NT2/D1 (cell line): ENCODE measurements around the gene SOX6.

Source experiments
- DNase-seq: peaks from one replicate; pipeline ENCODE4 v3.0.0-alpha.2; 2011; ENCODE audit warnings: low read depth, low spot score
- H3K27me3 ChIP-seq: 2 replicates; pipeline ENCODE4 v1.6.0; 2011; ENCODE audit warnings: mild to moderate bottlenecking; ENCODE audit not compliant: insufficient read length, insufficient read depth
- H3K36me3 ChIP-seq: 2 replicates; pipeline ENCODE4 v1.6.1; 2011; ENCODE audit warnings: mild to moderate bottlenecking, low read length, mixed read lengths; ENCODE audit not compliant: insufficient read depth, insufficient read length
- H3K4me1 ChIP-seq: 2 replicates; pipeline ENCODE4 v1.5.1; 2011; ENCODE audit not compliant: insufficient read depth, insufficient read length
- H3K4me3 ChIP-seq: 2 replicates; pipeline ENCODE4 v1.5.1; 2011; ENCODE audit warnings: low read depth; ENCODE audit not compliant: insufficient read length
- H3K9ac ChIP-seq: 2 replicates; pipeline ENCODE4 v1.6.0; 2011; ENCODE audit warnings: low read depth; ENCODE audit not compliant: insufficient read length
- H3K9me3 ChIP-seq: 2 replicates; pipeline ENCODE4 v1.5.1; 2011; ENCODE audit warnings: mild to moderate bottlenecking, low read length; ENCODE audit not compliant: insufficient read depth
- SUZ12 ChIP-seq: IDR thresholded peaks from 2 replicates; pipeline ENCODE4 v1.6.1; 2011; ENCODE audit not compliant: insufficient read length, insufficient read depth; ENCODE audit errors: extremely low read depth
- YY1 ChIP-seq: IDR thresholded peaks from 2 replicates; pipeline ENCODE4 v1.6.1; 2011; ENCODE audit not compliant: insufficient read length, insufficient read depth
- ZNF274 ChIP-seq: IDR thresholded peaks from 2 replicates; pipeline ENCODE4 v1.6.1; 2011; ENCODE audit warnings: mild to moderate bottlenecking, low read depth, low read length

The SOX6 gene

DNA sequence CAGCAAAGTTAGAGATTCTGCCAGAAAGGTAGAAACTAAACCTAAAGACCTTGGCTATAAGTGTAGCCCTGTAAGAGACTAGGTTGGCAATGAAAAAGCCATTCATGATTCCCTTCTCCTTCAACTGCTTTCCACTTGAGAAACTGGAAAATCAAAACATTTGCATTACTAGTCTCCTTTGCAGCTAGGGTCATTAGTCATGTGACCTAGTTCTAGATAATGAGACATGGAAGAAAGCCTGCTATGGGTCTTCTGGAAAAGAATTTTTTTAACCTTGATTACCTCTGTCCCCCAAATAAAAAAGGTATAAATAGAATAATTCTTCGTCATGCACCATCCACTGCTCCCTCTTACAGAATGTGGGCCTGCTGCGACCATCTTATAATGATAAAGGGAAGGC lies 80.1 kb downstream of the SOX6 start:
- TF ChIP-seq ZNF274 (no peak), YY1 (no peak), SUZ12 (no peak)
- no peaks in the 10 kb centered on the region for H3K4me1 ChIP-seq
- H3K9me3 ChIP-seq = no peaks in the 10 kb centered on the region
- no peak for DNase-seq
- no peak overlapping the region for H3K4me3 ChIP-seq
- no peaks in the 10 kb centered on the region for H3K27me3 ChIP-seq
- H3K9ac ChIP-seq = no peak overlapping the region
- H3K36me3 ChIP-seq = no peaks in the 10 kb centered on the region

DNA sequence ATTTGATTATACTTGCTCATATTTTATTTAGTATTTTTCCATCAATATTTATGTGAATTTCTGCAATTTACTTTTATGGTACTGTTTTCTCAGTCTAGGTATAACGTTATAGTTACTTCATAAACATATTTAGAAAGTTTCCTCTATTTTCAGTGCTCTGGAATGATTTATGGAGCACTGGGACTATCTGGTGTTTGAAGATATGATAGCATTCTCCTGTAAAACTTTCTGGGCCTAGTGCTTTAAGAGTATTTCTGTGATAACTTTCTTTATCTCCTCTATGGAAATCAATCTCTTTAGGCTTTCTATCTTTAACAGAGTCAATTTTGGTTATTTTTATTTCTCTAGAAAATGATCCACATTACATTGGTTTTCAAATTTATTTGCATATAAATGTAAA lies 85.1 kb downstream of the SOX6 start:
- Histone ChIP-seq H3K27me3 (no peaks in the 10 kb centered on the region), H3K9ac (no peak overlapping the region), H3K4me3 (no peak overlapping the region), H3K4me1 (no peaks in the 10 kb centered on the region), H3K9me3 (no peaks in the 10 kb centered on the region), H3K36me3 (no peaks in the 10 kb centered on the region)
- DNase-seq = no peak
- no peak for TF ChIP-seq SUZ12
- no peak for TF ChIP-seq ZNF274
- TF ChIP-seq YY1 = no peak

DNA sequence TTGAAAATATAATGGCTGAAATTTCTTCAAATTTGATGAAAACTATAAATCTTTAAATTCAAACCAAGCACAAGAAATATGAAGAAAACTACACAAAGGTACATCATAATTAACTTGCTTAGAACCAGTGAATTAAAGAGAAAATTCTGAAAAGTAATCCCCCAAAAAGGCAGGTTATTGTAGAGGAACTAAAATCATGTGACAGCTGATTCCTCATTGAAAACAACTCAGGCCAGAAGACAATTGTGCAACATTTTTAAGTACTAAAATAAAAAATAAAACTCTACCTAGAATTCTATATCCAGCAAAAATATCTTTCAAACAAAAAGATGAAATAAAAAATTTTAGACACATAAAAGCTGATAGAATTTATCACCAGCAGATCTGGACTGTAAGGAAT lies 90.3 kb downstream of the SOX6 start:
- TF ChIP-seq YY1 (no peak), ZNF274 (no peak), SUZ12 (no peak)
- DNase-seq = no peak
- no peak overlapping the region for H3K9ac ChIP-seq
- no peaks in the 10 kb centered on the region for H3K9me3 ChIP-seq
- no peaks in the 10 kb centered on the region for H3K27me3 ChIP-seq
- H3K36me3 ChIP-seq = no peaks in the 10 kb centered on the region
- H3K4me1 ChIP-seq = no peaks in the 10 kb centered on the region
- H3K4me3 ChIP-seq = no peak overlapping the region

DNA sequence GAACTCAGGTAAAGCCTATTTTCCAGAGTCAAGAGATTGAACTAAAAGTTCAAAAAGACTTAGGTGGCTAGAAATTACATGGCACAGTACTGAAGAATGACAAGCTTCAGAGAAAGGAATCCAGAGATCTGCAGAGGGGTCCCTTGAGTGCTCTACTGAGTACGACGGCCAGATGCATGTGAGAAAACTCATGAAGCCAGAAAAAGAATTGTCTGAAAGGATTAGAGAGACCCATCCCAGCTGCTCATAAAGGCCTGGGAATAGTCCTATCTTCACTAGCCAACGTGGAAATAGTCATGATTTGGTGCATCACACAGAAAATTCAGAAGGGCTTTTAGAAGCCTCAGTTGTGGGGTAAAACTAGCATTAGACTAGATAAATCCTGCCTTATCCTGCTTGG lies 91.3 kb downstream of the SOX6 start:
- H3K9me3 ChIP-seq = no peaks in the 10 kb centered on the region
- no peak overlapping the region for H3K9ac ChIP-seq
- TF ChIP-seq SUZ12 (no peak), YY1 (no peak), ZNF274 (no peak)
- no peak overlapping the region for H3K4me3 ChIP-seq
- H3K27me3 ChIP-seq = no peaks in the 10 kb centered on the region
- no peaks in the 10 kb centered on the region for H3K4me1 ChIP-seq
- DNase-seq = no peak
- H3K36me3 ChIP-seq = no peaks in the 10 kb centered on the region

DNA sequence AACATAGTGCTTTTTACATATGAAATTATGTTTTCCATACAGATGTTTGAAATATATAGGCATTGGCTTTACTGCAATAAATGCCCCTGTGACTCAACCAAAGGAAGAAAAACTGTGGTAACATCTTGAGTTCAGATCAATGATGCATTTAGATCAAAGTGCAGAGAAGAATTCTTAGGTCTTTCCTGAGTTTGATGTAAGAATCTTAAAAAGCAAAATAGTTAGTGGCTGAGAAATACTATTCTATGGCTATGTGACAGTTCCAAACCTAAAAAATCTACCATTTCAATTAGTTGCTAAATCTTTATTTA lies 93.7 kb downstream of the SOX6 start:
- TF ChIP-seq SUZ12 = no peak
- no peak for TF ChIP-seq ZNF274
- TF ChIP-seq YY1 = no peak
- H3K36me3 ChIP-seq = no peaks in the 10 kb centered on the region
- H3K27me3 ChIP-seq = no peaks in the 10 kb centered on the region
- no peak overlapping the region for H3K4me3 ChIP-seq
- H3K9ac ChIP-seq = no peak overlapping the region
- H3K9me3 ChIP-seq = no peaks in the 10 kb centered on the region
- no peak for DNase-seq
- no peaks in the 10 kb centered on the region for H3K4me1 ChIP-seq

DNA sequence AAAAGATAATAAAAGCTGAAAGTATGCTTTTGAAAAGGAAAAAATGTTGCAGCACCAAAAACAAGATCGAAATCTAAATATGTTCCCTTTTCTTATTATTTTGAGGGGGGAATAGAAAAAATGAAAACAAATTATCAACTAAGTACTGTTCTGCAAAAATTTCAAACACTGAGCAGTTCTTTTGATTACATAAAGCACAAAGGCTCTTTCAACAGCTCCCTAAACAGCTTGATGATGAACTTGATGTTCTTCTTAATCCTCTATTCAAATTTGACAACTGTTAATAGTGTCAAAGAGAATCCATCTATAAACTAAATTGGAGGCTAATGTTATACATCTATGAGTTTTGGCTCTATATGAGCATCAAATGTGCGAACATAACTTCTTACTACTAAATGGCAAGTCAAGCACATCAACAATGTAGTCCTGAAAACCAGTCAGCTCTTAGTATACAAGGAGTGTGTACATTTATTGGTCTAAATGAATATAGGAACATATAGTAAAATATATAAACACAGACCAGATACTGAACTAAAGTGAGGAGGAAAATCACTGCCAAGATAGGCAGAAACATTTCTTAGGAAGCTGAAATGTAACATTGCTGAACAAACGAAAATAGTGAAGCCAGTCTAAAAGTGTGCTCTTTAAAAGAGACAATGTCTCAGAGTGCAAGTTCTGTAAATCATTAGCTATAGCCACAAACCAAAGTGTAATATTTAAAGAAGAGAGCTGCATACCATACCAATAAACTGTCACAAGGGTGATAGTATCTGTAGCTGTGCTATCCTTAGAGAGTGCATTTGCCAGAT lies 94.3 kb downstream of the SOX6 start:
- Histone ChIP-seq H3K4me1 (no peaks in the 10 kb centered on the region), H3K9ac (no peak overlapping the region), H3K27me3 (no peaks in the 10 kb centered on the region), H3K9me3 (no peaks in the 10 kb centered on the region), H3K36me3 (no peaks in the 10 kb centered on the region), H3K4me3 (no peak overlapping the region)
- DNase-seq = no peak
- TF ChIP-seq SUZ12 (no peak), ZNF274 (no peak), YY1 (no peak)

DNA sequence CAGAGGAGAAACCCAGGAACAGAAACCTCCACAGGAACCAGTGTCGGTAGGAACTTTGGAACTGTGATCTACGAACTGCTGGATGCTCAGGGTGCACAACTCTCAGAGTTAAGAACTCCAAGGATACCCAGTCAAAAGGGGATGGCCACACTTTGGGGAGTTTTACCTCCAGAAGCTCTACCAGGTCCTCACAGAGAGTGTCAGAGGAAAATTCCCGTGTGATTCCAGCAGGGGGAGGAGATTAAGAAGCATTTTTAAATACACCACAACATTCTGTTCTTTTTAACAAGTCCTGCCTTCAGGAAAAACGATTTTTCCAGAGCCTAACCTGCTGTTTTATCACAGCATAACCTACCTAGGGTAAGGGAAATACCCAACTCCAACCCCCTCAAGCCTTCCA lies 104.0 kb downstream of the SOX6 start:
- Histone ChIP-seq H3K9me3 (peaks cover 7% of the 10 kb centered on the region; the same call in 1 of the 2 replicates), H3K27me3 (no peaks in the 10 kb centered on the region), H3K4me1 (no peaks in the 10 kb centered on the region), H3K9ac (no peak overlapping the region), H3K4me3 (no peak overlapping the region), H3K36me3 (no peaks in the 10 kb centered on the region)
- TF ChIP-seq ZNF274 (no peak), YY1 (no peak), SUZ12 (no peak)
- no peak for DNase-seq

DNA sequence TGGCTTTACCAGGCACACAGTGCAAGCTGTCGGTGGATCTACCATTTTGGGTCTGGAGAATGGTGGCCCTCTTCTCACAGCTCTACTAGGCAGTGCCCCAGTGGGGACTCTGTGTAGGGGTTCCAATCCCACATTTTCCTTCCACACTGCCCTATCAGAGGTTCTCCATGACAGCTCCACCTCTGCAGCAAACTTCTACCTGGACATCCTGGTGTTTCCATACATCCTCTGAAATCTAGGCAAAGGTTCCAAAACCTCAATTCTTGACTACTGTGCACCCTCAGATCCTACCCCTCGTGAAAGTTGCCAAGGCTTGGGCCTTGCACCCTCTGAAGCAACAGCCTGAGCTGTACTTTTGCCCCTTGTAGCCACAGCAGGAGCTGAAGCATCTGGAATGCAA lies 108.1 kb downstream of the SOX6 start:
- H3K9me3 ChIP-seq = peaks cover 7% of the 10 kb centered on the region; the same call in 1 of the 2 replicates
- no peaks in the 10 kb centered on the region for H3K27me3 ChIP-seq
- no peaks in the 10 kb centered on the region for H3K4me1 ChIP-seq
- H3K9ac ChIP-seq = no peak overlapping the region
- no peak overlapping the region for H3K4me3 ChIP-seq
- no peak for TF ChIP-seq ZNF274
- no peak for TF ChIP-seq SUZ12
- TF ChIP-seq YY1 = no peak
- no peak for DNase-seq
- no peaks in the 10 kb centered on the region for H3K36me3 ChIP-seq
